COLO829 (cell line): ENCODE measurements around the gene CLN3.
"Not testable (repeated sequence)": the region's sequence is repeated elsewhere in the genome, so short reads cannot be mapped to it uniquely, and the experiment has no call there.

Source experiments
- DNase-seq: peaks from one replicate; pipeline ENCODE4 v3.0.0; 2012; ENCODE audit warnings: low spot score

The CLN3 gene

GRCh38 chr16:28494121-28494851 is 2.4 kb upstream of the CLN3 start, which contains the start of gene APOBR:
Gene APOBR (plus strand): TSS chr16:28494643. CDS start chr16:28494682, 39 bp downstream.
- no peak for DNase-seq

- no peak for DNase-seq
Observed at GRCh38 chr16:28492511-28492910, 637 bp upstream of the CLN3 start.

- no peak for DNase-seq
Observed at GRCh38 chr16:28491230-28491969, 474 bp downstream of the CLN3 start.

GRCh38 chr16:28486266-28486665 is 5.6 kb downstream of the CLN3 start:
- DNase-seq = no peak

- DNase-seq = not testable (repeated sequence)
Observed at GRCh38 chr16:28483361-28483760, 8.5 kb downstream of the CLN3 start.

GRCh38 chr16:28482026-28482425 is 9.8 kb downstream of the CLN3 start:
- DNase-seq = no peak

- DNase-seq = no peak
Observed at GRCh38 chr16:28478506-28479180, 13.2 kb downstream of the CLN3 start.

GRCh38 chr16:28477311-28477920 is 14.5 kb downstream of the CLN3 start:
- DNase-seq = no peak

GRCh38 chr16:28475221-28475620 is 16.7 kb downstream of the CLN3 start:
- no peak for DNase-seq

- DNase-seq = no peak
Observed at GRCh38 chr16:28473714-28474265, 18.1 kb downstream of the CLN3 start.

GRCh38 chr16:28447081-28447480 is 44.8 kb downstream of the CLN3 start:
- not testable (repeated sequence) for DNase-seq

- DNase-seq = not testable (repeated sequence)
Observed at GRCh38 chr16:28446388-28446787, 45.5 kb downstream of the CLN3 start.

- DNase-seq = not testable (repeated sequence)
Observed at GRCh38 chr16:28443943-28444342, 47.9 kb downstream of the CLN3 start.

GRCh38 chr16:28438899-28439298 is 53.0 kb downstream of the CLN3 start:
- not testable (repeated sequence) for DNase-seq

GRCh38 chr16:28435340-28435739 is 56.5 kb downstream of the CLN3 start:
- not testable (repeated sequence) for DNase-seq
